ENCODE measurements around the gene EPG5.

Gene EPG5

DNA sequence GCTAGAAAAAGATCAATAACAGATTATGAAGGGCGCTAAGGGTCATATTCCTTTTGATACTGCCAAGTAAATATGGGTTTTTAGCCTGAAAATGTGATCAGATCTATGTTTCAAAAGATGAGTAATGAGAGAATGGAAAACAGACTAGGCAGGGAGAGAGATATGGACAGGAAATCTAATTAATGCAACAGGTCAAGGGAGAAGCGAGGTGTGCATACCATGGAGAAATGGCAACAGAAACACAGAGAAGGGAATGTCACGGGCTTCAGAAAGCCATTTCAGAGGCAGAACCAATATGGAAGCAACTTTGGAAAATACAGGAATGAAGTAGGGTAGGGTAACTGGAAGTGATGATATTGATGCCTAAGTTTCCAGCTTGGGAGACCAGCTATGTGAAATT is 72.3 kb downstream of the EPG5 start:
- no peak for DNase-seq (ENCODE audit: low spot score)
- in situ Hi-C loops (cut with MboI; ENCODE audit: low sequenced_read_pairs, unreplicated experiment), result no loop called here
- TF ChIP-seq, protein P1, sequence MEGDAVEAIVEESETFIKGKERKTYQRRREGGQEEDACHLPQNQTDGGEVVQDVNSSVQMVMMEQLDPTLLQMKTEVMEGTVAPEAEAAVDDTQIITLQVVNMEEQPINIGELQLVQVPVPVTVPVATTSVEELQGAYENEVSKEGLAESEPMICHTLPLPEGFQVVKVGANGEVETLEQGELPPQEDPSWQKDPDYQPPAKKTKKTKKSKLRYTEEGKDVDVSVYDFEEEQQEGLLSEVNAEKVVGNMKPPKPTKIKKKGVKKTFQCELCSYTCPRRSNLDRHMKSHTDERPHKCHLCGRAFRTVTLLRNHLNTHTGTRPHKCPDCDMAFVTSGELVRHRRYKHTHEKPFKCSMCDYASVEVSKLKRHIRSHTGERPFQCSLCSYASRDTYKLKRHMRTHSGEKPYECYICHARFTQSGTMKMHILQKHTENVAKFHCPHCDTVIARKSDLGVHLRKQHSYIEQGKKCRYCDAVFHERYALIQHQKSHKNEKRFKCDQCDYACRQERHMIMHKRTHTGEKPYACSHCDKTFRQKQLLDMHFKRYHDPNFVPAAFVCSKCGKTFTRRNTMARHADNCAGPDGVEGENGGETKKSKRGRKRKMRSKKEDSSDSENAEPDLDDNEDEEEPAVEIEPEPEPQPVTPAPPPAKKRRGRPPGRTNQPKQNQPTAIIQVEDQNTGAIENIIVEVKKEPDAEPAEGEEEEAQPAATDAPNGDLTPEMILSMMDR (IDR thresholded peaks at IDR 0.05; ENCODE audit: borderline replicate concordance, control extremely low read depth, extremely low read depth, insufficient read depth, missing control alignments), result no peak

DNA sequence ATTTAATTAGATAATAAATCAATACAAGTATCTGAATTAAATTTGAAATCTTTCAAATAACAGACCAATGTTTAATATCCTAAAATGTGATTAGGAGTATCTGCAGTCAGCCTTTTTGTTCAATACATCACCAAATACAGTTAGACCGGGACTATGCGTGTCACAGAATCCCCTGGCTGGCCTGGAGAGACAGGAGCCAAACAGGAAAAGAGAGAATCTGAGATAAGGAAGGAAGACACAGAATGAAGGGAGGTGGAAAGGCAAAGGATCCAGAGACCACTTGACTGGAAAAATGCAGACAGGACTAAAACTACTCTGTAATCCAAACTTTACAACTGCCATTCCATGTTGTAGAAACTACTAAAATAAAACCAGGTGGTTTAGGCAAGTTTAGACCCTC is 75.3 kb downstream of the EPG5 start:
- TF ChIP-seq, protein P1 (IDR thresholded peaks at IDR 0.05; ENCODE audit: borderline replicate concordance, control extremely low read depth, extremely low read depth, insufficient read depth, missing control alignments), result no peak
- DNase-seq (ENCODE audit: low spot score), result no peak
- in situ Hi-C loops (cut with MboI; ENCODE audit: low sequenced_read_pairs, unreplicated experiment), result no loop called here

DNA sequence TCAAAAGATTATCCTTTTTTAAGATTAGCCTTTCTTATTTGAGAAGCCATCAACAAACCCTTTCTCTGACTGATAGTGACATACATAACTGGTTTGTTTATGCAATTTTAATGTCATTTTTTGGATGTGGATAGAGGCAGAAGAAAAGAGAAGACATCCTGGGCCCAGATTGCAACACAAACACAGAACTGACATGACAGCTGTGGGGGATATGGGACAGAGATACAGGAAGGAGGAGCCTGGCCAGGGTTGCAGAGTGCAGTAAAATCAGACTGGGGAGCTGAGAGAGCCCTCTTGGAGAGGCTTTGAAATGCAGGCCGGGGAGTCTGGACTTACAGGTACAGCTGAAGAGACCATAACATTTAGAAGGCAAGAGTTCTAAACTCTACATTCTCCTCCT is 76.5 kb downstream of the EPG5 start:
- TF ChIP-seq, protein P1 (IDR thresholded peaks at IDR 0.05; ENCODE audit: borderline replicate concordance, control extremely low read depth, extremely low read depth, insufficient read depth, missing control alignments), result no peak
- in situ Hi-C loops (cut with MboI; ENCODE audit: low sequenced_read_pairs, unreplicated experiment), result no loop called here
- no peak for DNase-seq (ENCODE audit: low spot score)

DNA sequence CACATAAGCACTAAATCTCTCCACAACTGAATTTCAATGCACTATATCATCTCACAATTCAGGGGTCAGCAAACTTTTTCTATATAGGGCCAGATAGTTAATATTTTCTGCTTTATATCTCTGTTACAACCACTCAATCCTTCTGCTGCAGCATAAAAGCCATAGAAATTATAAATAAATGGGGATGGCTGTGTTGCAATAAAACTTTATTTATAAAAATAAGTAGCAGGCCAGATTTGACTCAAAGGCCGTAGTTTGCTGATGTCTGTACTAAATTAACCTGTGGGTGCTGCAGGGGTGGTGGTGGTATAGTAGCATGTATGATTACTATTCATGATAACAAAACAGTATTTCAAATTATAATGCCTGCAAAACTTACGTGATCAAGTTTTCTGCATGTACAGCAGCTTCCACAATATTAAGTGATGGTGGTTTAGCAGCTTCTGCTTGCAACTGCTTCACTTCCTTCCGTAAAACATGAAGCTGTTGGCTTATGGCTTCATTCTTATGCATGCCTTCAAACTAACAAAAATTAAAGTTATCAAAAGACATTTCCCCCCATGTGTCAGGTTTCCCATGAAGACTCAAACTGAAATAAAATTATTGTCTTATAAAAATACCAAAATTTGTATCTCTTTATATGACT is 77.6 kb downstream of the EPG5 start:
- in situ Hi-C loops (cut with MboI; ENCODE audit: low sequenced_read_pairs, unreplicated experiment), result no loop called here
- TF ChIP-seq, protein P1 (IDR thresholded peaks at IDR 0.05; ENCODE audit: borderline replicate concordance, control extremely low read depth, extremely low read depth, insufficient read depth, missing control alignments), result no peak
- DNase-seq (ENCODE audit: low spot score), result no peak

DNA sequence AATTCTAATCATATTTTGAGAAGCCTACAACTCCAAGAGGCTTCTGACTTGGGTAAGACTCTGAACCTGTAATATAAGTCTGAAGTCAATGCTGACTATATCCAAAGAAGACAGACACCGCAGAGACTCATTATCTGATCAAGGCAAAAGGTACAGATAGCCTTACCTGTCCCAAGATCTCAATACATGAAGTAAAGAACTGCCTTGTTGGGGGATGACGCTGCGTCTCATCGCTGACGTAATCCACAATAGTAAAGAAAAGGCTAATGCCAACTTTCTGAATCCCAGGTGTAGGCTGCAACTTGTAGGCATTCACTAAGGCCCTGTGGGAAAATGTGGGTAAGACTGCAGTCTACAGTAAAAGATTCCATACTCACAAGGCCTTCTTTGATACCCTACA is 79.5 kb downstream of the EPG5 start:
- in situ Hi-C loops (cut with MboI; ENCODE audit: low sequenced_read_pairs, unreplicated experiment), result no loop called here

DNA sequence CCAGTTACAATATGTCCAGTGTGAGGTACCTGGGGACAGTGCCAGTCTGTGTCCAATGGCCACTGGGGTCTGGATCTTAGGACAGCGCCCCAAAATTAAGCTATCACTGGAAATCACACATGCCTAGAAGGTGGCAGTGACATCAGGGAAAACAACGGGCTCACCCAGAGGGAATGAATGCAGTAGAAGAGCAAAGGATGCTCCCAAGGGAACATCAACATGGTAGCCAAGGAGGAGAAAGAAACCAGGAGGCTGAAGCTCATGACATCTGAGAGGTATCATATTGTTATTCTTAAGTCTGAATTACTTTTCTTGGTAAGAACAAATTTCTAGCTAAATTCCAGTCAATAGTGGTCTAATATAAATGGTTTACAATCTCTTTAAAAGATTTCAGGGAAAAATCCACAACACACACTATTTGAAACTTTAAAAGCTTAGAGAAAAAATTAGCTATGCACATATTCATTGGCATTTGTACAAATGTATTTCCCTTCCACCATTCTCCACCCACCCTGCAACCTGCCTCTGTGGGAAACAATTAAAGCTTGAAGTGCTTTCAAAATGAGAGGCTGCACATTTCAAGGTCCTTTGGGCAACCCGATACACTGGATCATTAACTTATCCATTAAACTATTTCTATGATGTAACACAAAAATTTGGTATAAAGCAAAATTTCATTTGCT is 86.1 kb downstream of the EPG5 start:
- TF ChIP-seq, protein P1 (IDR thresholded peaks at IDR 0.05; ENCODE audit: borderline replicate concordance, control extremely low read depth, extremely low read depth, insufficient read depth, missing control alignments), result no peak
- no peak for DNase-seq (ENCODE audit: low spot score)
- in situ Hi-C loops (cut with MboI; ENCODE audit: low sequenced_read_pairs, unreplicated experiment), result no loop called here

More for the DNA sequence above, 79.5 kb downstream of the EPG5 start:
- TF ChIP-seq, protein P1 (IDR thresholded peaks at IDR 0.05; ENCODE audit: borderline replicate concordance, control extremely low read depth, extremely low read depth, insufficient read depth, missing control alignments), result no peak
- no peak for DNase-seq (ENCODE audit: low spot score)

Measured in GM13976 (cell line).